Calu3 (cell line): ENCODE data around the gene UNC5C. TPM values are rescaled to one million over a fixed set of nuclear protein-coding genes. Genes with fewer than 3 reads are reported as not detected.

Experiments used
- BruUV-seq: library from RNA; stranded (reverse); fragments of 400-500 nt; replicated peaks from 2 replicates; lab custom pipeline; 2021; lab: Mats Ljungman, UMichigan
- CTCF ChIA-PET: fragments of 300-600 bp; sonication (Branson Sonifier 250); formaldehyde crosslinking; loops from one replicate; lab custom pipeline; 2022; ENCODE audit warnings: antibody characterized with exemption; lab: Charles Lee
- DNase-seq: peaks from one replicate; pipeline ENCODE4 v3.0.0; 2022
- H3K27ac Mint-ChIP-seq: one replicate; pipeline ENCODE4 v1.8.0; 2022; ENCODE audit warnings: mixed read lengths; ENCODE audit not compliant: unreplicated experiment
- H3K27me3 Mint-ChIP-seq: one replicate; pipeline ENCODE4 v1.8.0; 2022; ENCODE audit warnings: mixed read lengths; ENCODE audit not compliant: unreplicated experiment
- H3K36me3 Mint-ChIP-seq: one replicate; pipeline ENCODE4 v1.8.0; 2022; ENCODE audit warnings: mild to moderate bottlenecking, moderate library complexity, mixed read lengths; ENCODE audit not compliant: insufficient read depth, unreplicated experiment
- H3K4me1 Mint-ChIP-seq: one replicate; pipeline ENCODE4 v1.8.0; 2022; ENCODE audit warnings: mild to moderate bottlenecking, low read depth, mixed read lengths; ENCODE audit not compliant: unreplicated experiment
- H3K4me3 Mint-ChIP-seq: one replicate; pipeline ENCODE4 v1.8.0; 2022; ENCODE audit warnings: mild to moderate bottlenecking, low read depth, moderate library complexity, mixed read lengths; ENCODE audit not compliant: unreplicated experiment
- H3K9me3 Mint-ChIP-seq: one replicate; pipeline ENCODE4 v1.8.0; 2022; ENCODE audit warnings: low read depth, mixed read lengths; ENCODE audit not compliant: unreplicated experiment
- intact Hi-C: fragments of 100-400 bp; cut with micrococcal nuclease; formaldehyde crosslinking; loops from one replicate; pipeline ENCODE4 v1.10.0; 2022; ENCODE audit not compliant: unreplicated experiment
- total RNA-seq: library from RNA; stranded (reverse); gene quantifications from 2 replicates; pipeline ENCODE4 v1.2.3, GENCODE V29; 2022
- TF ChIP-seq, protein P1 (sequence below): fragments of 200-600 bp; IDR thresholded peaks from one replicate; pipeline ENCODE4 v1.8.0; 2022; ENCODE audit warnings: antibody characterized with exemption; ENCODE audit not compliant: unreplicated experiment

Gene UNC5C
- total RNA-seq, 1 experiment from 2014 or later, result not detected

DNA sequence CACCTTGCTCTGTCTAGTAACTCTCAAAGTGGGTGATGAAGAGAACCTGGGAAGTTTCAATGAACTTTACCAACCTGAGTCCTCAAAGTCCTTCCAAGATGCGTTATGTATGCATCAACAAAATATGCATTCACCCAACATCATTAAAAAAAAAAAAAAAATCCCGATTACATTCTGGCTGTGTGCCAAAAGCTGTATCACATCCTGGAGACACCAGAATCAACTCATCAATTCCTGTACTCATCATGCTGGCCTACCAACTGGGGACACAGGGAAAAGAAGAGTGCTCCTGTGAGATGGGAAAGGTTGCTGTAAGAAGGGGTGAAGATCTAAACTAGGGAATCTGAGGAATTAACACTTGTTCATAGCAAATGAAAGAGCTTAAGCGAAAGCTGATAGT lies 16.5 kb downstream of the UNC5C start:
- intact Hi-C loops, result no loop called here
- H3K27me3 Mint-ChIP-seq, result no peaks in the 10 kb centered on the region
- TF ChIP-seq, protein P1, sequence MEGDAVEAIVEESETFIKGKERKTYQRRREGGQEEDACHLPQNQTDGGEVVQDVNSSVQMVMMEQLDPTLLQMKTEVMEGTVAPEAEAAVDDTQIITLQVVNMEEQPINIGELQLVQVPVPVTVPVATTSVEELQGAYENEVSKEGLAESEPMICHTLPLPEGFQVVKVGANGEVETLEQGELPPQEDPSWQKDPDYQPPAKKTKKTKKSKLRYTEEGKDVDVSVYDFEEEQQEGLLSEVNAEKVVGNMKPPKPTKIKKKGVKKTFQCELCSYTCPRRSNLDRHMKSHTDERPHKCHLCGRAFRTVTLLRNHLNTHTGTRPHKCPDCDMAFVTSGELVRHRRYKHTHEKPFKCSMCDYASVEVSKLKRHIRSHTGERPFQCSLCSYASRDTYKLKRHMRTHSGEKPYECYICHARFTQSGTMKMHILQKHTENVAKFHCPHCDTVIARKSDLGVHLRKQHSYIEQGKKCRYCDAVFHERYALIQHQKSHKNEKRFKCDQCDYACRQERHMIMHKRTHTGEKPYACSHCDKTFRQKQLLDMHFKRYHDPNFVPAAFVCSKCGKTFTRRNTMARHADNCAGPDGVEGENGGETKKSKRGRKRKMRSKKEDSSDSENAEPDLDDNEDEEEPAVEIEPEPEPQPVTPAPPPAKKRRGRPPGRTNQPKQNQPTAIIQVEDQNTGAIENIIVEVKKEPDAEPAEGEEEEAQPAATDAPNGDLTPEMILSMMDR, result no peak
- no peak overlapping the region for H3K4me3 Mint-ChIP-seq
- no peaks in the 10 kb centered on the region for H3K9me3 Mint-ChIP-seq
- H3K4me1 Mint-ChIP-seq, result no peaks in the 10 kb centered on the region
- BruUV-seq, result no TSS peak
- no peaks in the 10 kb centered on the region for H3K36me3 Mint-ChIP-seq
- no peak for DNase-seq
- H3K27ac Mint-ChIP-seq, result no peak overlapping the region
- CTCF ChIA-PET, result interaction anchor here (0.7 kb wide), 1 partner anchor 30 kb away, joined by 4 read pairs; no protein-coding TSS in a partner anchor

DNA sequence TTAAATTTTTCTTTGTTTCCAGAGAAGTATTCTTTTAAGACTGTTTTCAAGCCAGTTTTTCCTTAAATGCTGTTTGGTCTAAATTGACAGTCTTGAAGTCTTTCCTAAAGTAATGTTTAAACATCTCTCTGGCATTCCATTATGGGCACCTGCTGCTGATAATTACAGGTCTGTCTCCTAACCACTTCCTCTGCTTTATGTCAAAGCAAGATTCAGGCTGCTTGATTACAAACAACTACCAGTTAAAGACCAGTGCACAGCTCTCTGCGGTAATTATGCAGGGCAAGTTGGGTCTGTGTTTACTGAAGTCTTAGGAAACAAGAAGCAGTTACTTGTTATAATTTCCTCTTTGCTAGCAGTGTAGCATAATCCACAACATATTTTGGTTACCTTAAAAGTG lies 17.6 kb downstream of the UNC5C start:
- CTCF ChIA-PET, result no interaction called here
- DNase-seq, result no peak
- no TSS peak for BruUV-seq
- Mint-ChIP-seq H3K27me3 (no peaks in the 10 kb centered on the region), H3K4me1 (no peaks in the 10 kb centered on the region), H3K4me3 (no peak overlapping the region), H3K9me3 (no peaks in the 10 kb centered on the region), H3K36me3 (no peaks in the 10 kb centered on the region), H3K27ac (no peak overlapping the region)
- TF ChIP-seq, protein P1, result no peak
- intact Hi-C loops, result no loop called here

DNA sequence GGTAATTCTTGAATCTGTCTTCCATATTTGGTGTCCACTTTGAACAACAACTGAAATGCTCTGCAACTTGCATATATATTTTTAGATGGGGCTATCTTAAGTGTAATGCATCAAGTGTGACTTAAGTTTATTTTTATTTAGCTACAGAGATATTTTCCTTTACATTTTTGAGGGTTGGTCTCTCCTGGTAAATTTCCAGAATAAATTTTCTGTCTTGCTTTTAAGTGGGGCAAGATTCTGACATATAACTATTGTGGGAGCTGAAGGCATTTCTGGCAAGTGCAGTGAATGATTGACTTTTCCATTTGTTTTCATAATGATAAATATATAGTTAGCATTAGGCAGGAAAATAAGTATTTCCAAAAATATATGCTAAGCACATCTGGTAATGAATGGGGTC lies 18.8 kb downstream of the UNC5C start:
- no peak overlapping the region for H3K4me3 Mint-ChIP-seq
- TF ChIP-seq, protein P1, result no peak
- BruUV-seq, result no TSS peak
- no peaks in the 10 kb centered on the region for H3K27me3 Mint-ChIP-seq
- CTCF ChIA-PET, result no interaction called here
- no peak overlapping the region for H3K27ac Mint-ChIP-seq
- no peaks in the 10 kb centered on the region for H3K9me3 Mint-ChIP-seq
- H3K36me3 Mint-ChIP-seq, result no peaks in the 10 kb centered on the region
- no peak for DNase-seq
- intact Hi-C loops, result no loop called here
- no peaks in the 10 kb centered on the region for H3K4me1 Mint-ChIP-seq

DNA sequence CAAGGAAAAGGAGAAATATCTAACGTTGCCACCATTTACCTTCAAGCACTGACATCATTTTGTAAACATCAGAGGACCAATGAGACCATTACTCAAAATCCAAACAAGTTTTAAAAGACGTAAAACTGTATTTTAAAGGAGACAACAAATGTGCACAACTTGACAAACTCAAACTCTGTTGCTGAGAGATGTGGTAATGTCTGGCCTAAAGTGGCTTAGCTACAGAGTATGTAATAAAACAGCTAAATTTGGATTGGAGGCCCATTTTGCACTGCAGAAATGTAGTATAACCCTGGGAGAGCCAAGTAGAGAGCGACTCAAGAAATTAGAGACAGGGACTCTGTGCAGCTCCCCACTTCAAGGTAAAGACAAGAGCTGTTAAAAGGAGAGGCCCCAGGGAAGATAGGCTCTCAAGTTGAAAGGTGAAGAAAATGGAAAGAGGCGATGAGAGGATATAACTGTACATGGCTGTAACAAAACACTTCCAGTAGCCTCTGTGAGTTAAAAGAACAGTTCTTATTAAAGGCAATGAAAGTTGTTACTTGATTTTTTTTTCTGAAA lies 20.3 kb downstream of the UNC5C start:
- intact Hi-C loops, result no loop called here
- TF ChIP-seq, protein P1, result no peak
- Mint-ChIP-seq H3K4me3 (no peak overlapping the region), H3K27ac (no peak overlapping the region), H3K27me3 (no peaks in the 10 kb centered on the region), H3K4me1 (no peaks in the 10 kb centered on the region), H3K9me3 (no peaks in the 10 kb centered on the region), H3K36me3 (no peaks in the 10 kb centered on the region)
- CTCF ChIA-PET, result no interaction called here
- no peak for DNase-seq
- no TSS peak for BruUV-seq
